A549 (cell line): ENCODE data around the gene CRYBA1. TPM values are rescaled to one million over a fixed set of nuclear protein-coding genes. Genes with fewer than 3 reads are reported as not detected.
A peak's percentile ranks its signal among the peaks of the same experiment; 100 is the strongest.

Experiments
- ATAC-seq, 2 experiments: fragments of 200-7000 bp in 1 of 2; fragments of >200 bp in 1 of 2; cut with Nextera tagmentation in 1 of 2; cut with Tn5 transposase in 1 of 2; 3 replicates each; pipeline versions ENCODE4 v1.8.0 to v1.9.1; 2018 to 2020; ENCODE audit warnings: mild to moderate bottlenecking in 1 of 2, moderate library complexity in 1 of 2
- CTCF ChIA-PET: fragments of 300-600 bp; sonication (Branson Sonifier 250); formaldehyde crosslinking; extraction: SDS; loops from one replicate; lab custom pipeline; 2021; ENCODE audit warnings: antibody characterized with exemption, inconsistent platforms; lab: Yijun Ruan, JAX
- POLR2A ChIA-PET: fragments of 350-600 bp; formaldehyde crosslinking; extraction: SDS; loops from one replicate; lab custom pipeline; 2021; ENCODE audit warnings: antibody characterized with exemption, inconsistent platforms; lab: Yijun Ruan, JAX
- DNase-seq, 2 experiments: peaks; one replicate each; pipeline versions ENCODE4 v3.0.0 to v3.0.0-alpha.2; 2011 to 2016; ENCODE audit warnings: low read depth in 1 of 2, low spot score in 1 of 2
- FAIRE-seq: peaks from 2 replicates; lab custom pipeline; 2011; peaks lifted over from hg19 to GRCh38; lab: Jason Lieb, UNC
- H3K27ac ChIP-seq, 2 experiments: fragments of >200 bp; sonication (Bioruptor Twin); formaldehyde crosslinking; 3 replicates each; pipeline ENCODE4 v1.5.1; 2016 to 2017
- H3K4me1 ChIP-seq: fragments of >200 bp; sonication (Bioruptor Twin); formaldehyde crosslinking; 3 replicates; pipeline ENCODE4 v1.6.1; 2016
- H3K4me2 ChIP-seq: fragments of >200 bp; sonication (Bioruptor Twin); formaldehyde crosslinking; 3 replicates; pipeline ENCODE4 v1.6.1; 2016
- H3K4me3 ChIP-seq: fragments of >200 bp; sonication (Bioruptor Twin); formaldehyde crosslinking; 3 replicates; pipeline ENCODE4 v1.5.1; 2016
- H3K9me3 ChIP-seq: fragments of >200 bp; sonication (Bioruptor Twin); formaldehyde crosslinking; 3 replicates; pipeline ENCODE4 v1.6.1; 2016
- CBX2 ChIP-seq: fragments of 200-600 bp; sonication (generic); IDR thresholded peaks from 2 replicates; pipeline ENCODE4 v1.6.1; 2016; ENCODE audit warnings: low read depth, mild to moderate bottlenecking, borderline replicate concordance
- CEBPB ChIP-seq, 2 experiments: fragments of >200 bp in 1 of 2; sonication (Bioruptor Twin) in 1 of 2; formaldehyde crosslinking in 1 of 2; IDR thresholded peaks; 2 replicates each; pipeline ENCODE4 v1.6.1; 2012 to 2016
- CHD4 ChIP-seq: fragments of 200-600 bp; sonication (generic); IDR thresholded peaks from 2 replicates; pipeline ENCODE4 v1.6.1; 2016; ENCODE audit warnings: antibody characterized with exemption, mild to moderate bottlenecking, borderline replicate concordance
- EP300 ChIP-seq, 2 experiments: fragments of >200 bp; sonication (Bioruptor Twin); formaldehyde crosslinking; IDR thresholded peaks; 2 replicates in 1 of 2; 3 replicates in 1 of 2; pipeline ENCODE4 v1.6.1; 2016 to 2017
- FOSL2 ChIP-seq, 2 experiments: fragments of 450-650 bp in 1 of 2; fragments of >200 bp in 1 of 2; sonication (Bioruptor Twin) in 1 of 2; formaldehyde crosslinking; IDR thresholded peaks; 2 replicates each; pipeline versions ENCODE4 v1.5.0 to v1.6.1; 2016 to 2020; ENCODE audit warnings: mild to moderate bottlenecking in 1 of 2, moderate library complexity in 1 of 2
- GATA3 ChIP-seq: IDR thresholded peaks from 2 replicates; pipeline ENCODE4 v1.6.1; 2012; ENCODE audit warnings: borderline replicate concordance
- HEYL ChIP-seq: fragments of 250-450 bp; sonication (Bioruptor Pico); IDR thresholded peaks from 2 replicates; pipeline ENCODE4 v1.8.0; 2021; ENCODE audit warnings: mild to moderate bottlenecking, moderate library complexity
- HOXB5 ChIP-seq: fragments of 250-450 bp; sonication (Bioruptor Pico); IDR thresholded peaks from 2 replicates; pipeline ENCODE4 v1.5.0; 2020; ENCODE audit warnings: mild to moderate bottlenecking, moderate library complexity
- JUN ChIP-seq, 2 experiments: fragments of >200 bp; sonication (Bioruptor Twin); formaldehyde crosslinking; IDR thresholded peaks; 2 replicates in 1 of 2; 3 replicates in 1 of 2; pipeline ENCODE4 v1.6.1; 2016 to 2017
- JUNB ChIP-seq: fragments of >200 bp; sonication (Bioruptor Twin); formaldehyde crosslinking; IDR thresholded peaks from 2 replicates; pipeline ENCODE4 v1.6.1; 2016
- POLR2A ChIP-seq: IDR thresholded peaks from 2 replicates; pipeline ENCODE4 v1.6.1; 2012; ENCODE audit warnings: mild to moderate bottlenecking, low read length
- RAD21 ChIP-seq, 2 experiments: fragments of >200 bp in 1 of 2; sonication (Bioruptor Twin) in 1 of 2; formaldehyde crosslinking in 1 of 2; IDR thresholded peaks in 1 of 2; conservative IDR thresholded peaks in 1 of 2; 2 replicates in 1 of 2; 3 replicates in 1 of 2; pipeline ENCODE4 v1.6.1; 2012 to 2018; ENCODE audit warnings: inconsistent platforms in 1 of 2
- RARB ChIP-seq: fragments of 250-450 bp; sonication (Bioruptor Pico); IDR thresholded peaks from 2 replicates; pipeline ENCODE4 v1.8.0; 2021; ENCODE audit warnings: mild to moderate bottlenecking, moderate library complexity
- RFX5 ChIP-seq: fragments of 450-650 bp; IDR thresholded peaks from 2 replicates; pipeline ENCODE4 v1.7.1; 2014; ENCODE audit warnings: antibody characterized with exemption, mild to moderate bottlenecking, moderate library complexity
- RNF2 ChIP-seq: fragments of 200-600 bp; sonication (generic); IDR thresholded peaks from 2 replicates; pipeline ENCODE4 v1.6.1; 2016; ENCODE audit warnings: low read depth, mild to moderate bottlenecking, antibody characterized with exemption, moderate library complexity, borderline replicate concordance
- SMC3 ChIP-seq: fragments of >200 bp; sonication (Bioruptor Twin); formaldehyde crosslinking; IDR thresholded peaks from 3 replicates; pipeline ENCODE4 v1.6.1; 2018; ENCODE audit warnings: inconsistent platforms
- TFCP2L1 ChIP-seq: fragments of 250-450 bp; sonication (Bioruptor Pico); IDR thresholded peaks from 2 replicates; pipeline ENCODE4 v1.5.0; 2021; ENCODE audit warnings: mild to moderate bottlenecking
- WGBS: methylation state at CpG from one replicate; pipeline ENCODE4 v1.1.6; 2017; ENCODE audit errors: missing lambda C conversion rate; 5-methylcytosine and 5-hydroxymethylcytosine counted together
- polyA plus RNA-seq, 4 experiments: library from polyadenylated mRNA; depleted of rRNA in 3 of 4; stranded (reverse); fragments of >200 nt; fragmentation: RNase III in 1 of 4; extraction: RNeasy Plus Mini Kit Qiagen cat#74134 plus additional on column Dnase treatment in 1 of 4; gene quantifications; 2 replicates in 3 of 4; 3 replicates in 1 of 4; pipeline ENCODE4 v1.2.3, GENCODE V29; 2011 to 2017
- TF ChIP-seq, protein P1 (sequence below): fragments of 450-650 bp; IDR thresholded peaks from 2 replicates; pipeline ENCODE4 v1.6.1; 2014; ENCODE audit warnings: antibody characterized with exemption
- TF ChIP-seq, protein P2 (sequence below): IDR thresholded peaks from 2 replicates; pipeline ENCODE4 v1.6.1; 2012
- TF ChIP-seq, protein P3 (sequence below): fragments of >200 bp; sonication (Bioruptor Twin); formaldehyde crosslinking; IDR thresholded peaks from 2 replicates; pipeline ENCODE4 v1.6.1; 2016
- TF ChIP-seq, protein P4 (sequence below): IDR thresholded peaks from 2 replicates; pipeline ENCODE4 v1.6.1; 2012
- TF ChIP-seq, protein P5 (sequence below): fragments of >200 bp; sonication (Bioruptor Twin); formaldehyde crosslinking; IDR thresholded peaks from 3 replicates; pipeline ENCODE4 v1.6.1; 2016

Gene CRYBA1
- polyA plus RNA-seq, 2 of the 4 experiments (the other 2 are of a cell fraction): 0.10 to 0.12 TPM

DNA sequence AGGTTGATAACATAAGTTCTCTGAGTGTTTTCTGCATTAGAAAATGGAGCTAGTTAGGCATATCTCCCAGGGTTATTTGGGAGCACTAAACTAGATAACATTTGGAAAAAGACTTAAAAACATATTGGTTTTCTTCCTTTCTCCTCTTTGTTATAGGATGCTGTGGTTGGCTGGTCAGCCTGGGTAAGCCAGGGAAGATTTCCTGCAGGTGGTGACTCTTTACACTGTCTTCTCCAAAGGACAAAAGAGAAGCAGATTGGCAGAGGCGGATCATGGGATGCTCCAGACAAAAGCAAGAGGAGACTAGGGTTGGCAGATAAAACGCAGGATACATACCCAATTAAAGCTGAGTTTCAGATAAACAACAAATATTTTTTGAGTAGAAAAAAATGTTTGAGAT is 6.2 kb upstream of the CRYBA1 start:
- Histone ChIP-seq H3K4me3 (no peak overlapping the region), H3K4me2 (peak overlapping the region; percentile 74), H3K9me3 (no peaks in the 10 kb centered on the region), H3K4me1 (peaks cover 49% of the 10 kb centered on the region), H3K27ac (peak overlapping the region; percentile 93)
- peak in 1 of 2 experiments; percentile 34 for DNase-seq
- no peak for FAIRE-seq
- ChIA-PET POLR2A (interaction anchor here (0.8 to 2.1 kb wide), 13 partner anchors 8 to 289 kb away, joined by 3 to 17 read pairs (median 4); partner anchors contain the start of genes MYO18A, NUFIP2 and PHF12), CTCF (interaction anchor here (0.7 to 7.8 kb wide), 20 partner anchors 10 to 129 kb away, joined by 3 to 99 read pairs (median 6); partner anchors contain the start of gene MYO18A)
- WGBS: 37% methylated on average over 2 of the region's 2 CpGs
- TF ChIP-seq CHD4 (no peak), RARB (CRISPR knock-in tag) (no peak), RAD21 (conservative IDR thresholded peaks at IDR 0.05 in 1 of 2, IDR thresholded peaks at IDR 0.05 in 1 of 2) (no peak), RNF2 (no peak), RFX5 (peak; percentile 81; the same call in 1 of the 2 replicates)
- TF ChIP-seq, protein P1, sequence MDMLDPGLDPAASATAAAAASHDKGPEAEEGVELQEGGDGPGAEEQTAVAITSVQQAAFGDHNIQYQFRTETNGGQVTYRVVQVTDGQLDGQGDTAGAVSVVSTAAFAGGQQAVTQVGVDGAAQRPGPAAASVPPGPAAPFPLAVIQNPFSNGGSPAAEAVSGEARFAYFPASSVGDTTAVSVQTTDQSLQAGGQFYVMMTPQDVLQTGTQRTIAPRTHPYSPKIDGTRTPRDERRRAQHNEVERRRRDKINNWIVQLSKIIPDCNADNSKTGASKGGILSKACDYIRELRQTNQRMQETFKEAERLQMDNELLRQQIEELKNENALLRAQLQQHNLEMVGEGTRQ: peak; percentile 3; the same call in 1 of the 2 replicates
- peak; percentile 51 to 58; a peak in 5 of 6 replicates for ATAC-seq

DNA sequence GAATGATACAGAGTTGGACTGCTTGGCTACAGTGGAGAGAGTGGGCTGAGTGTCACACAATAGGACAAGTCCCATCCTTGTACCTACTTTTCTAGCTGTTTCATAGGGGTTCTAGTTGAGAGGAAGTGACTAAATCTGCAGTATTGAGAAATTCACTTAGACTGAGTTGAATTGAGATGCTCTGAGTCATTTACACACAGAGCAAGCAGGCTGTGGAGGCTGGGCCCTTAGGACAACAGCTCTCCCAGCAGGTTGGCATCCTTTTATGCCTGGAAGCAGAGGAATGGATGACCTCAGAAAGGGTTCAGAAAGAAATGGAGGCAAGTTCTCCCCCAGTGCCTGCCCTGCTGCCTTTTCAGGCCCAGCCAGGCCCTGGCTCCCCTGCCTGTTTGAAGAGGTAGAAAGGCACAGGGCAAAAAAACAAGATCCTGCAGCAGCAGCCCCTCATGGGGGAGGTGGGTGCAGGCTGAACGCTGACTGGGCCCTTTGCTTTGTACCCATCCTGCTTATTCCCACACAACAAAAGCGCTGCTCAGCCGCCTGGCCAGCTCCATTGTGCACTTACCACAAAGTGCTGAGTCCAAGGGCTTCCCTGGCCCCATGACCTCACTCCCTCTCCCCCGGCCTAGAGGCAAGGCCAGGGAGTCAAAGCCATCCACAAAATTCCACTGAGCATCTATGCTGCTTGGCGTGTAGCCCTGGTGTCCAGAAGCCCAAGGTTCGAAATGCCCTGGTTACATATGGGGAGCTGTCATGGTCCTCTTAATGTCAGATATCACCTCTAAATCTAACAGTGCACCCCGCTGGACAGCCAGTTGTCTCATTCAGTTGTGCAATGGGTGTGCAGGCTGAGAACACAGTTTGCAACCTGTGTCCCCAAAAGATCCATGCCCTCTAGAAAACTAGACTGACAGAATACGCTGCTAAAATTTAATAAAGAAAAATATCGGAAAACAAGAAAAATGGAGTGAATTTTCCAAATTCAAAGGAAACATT is 5.4 kb upstream of the CRYBA1 start:
- DNase-seq (peak; percentile 96 to 97), ATAC-seq (peak; percentile 95 to 98), FAIRE-seq (peak; percentile 99)
- Histone ChIP-seq H3K4me3 (no peak overlapping the region), H3K9me3 (no peaks in the 10 kb centered on the region), H3K27ac (peak overlapping the region; percentile 93), H3K4me2 (peak overlapping the region; percentile 74), H3K4me1 (peaks cover 49% of the 10 kb centered on the region)
- no peak for TF ChIP-seq HOXB5 (CRISPR knock-in tag)
- no peak for TF ChIP-seq CBX2
- no peak for TF ChIP-seq HEYL (CRISPR knock-in tag)
- TF ChIP-seq RNF2: no peak
- peak; percentile 89 to 90 for TF ChIP-seq JUN (IDR thresholded peaks at IDR 0.05)
- TF ChIP-seq, protein P2, sequence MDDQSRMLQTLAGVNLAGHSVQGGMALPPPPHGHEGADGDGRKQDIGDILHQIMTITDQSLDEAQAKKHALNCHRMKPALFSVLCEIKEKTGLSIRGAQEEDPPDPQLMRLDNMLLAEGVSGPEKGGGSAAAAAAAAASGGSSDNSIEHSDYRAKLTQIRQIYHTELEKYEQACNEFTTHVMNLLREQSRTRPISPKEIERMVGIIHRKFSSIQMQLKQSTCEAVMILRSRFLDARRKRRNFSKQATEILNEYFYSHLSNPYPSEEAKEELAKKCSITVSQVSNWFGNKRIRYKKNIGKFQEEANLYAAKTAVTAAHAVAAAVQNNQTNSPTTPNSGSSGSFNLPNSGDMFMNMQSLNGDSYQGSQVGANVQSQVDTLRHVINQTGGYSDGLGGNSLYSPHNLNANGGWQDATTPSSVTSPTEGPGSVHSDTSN: no peak
- TF ChIP-seq, protein P3, sequence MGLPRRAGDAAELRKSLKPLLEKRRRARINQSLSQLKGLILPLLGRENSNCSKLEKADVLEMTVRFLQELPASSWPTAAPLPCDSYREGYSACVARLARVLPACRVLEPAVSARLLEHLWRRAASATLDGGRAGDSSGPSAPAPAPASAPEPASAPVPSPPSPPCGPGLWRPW: peak; percentile 75; the same call in 1 of the 2 replicates
- TF ChIP-seq POLR2A: no peak
- peak; percentile 92 to 99 for TF ChIP-seq CEBPB (IDR thresholded peaks at IDR 0.05)
- TF ChIP-seq RAD21 (conservative IDR thresholded peaks at IDR 0.05 in 1 of 2, IDR thresholded peaks at IDR 0.05 in 1 of 2): peak; percentile 27 to 45; a peak in 2 of 5 replicates
- TF ChIP-seq FOSL2 (IDR thresholded peaks at IDR 0.05): peak; percentile 95
- peak; percentile 97 for TF ChIP-seq FOSL2 (CRISPR knock-in tag; IDR thresholded peaks at IDR 0.05)
- TF ChIP-seq SMC3: no peak; the same call in 2 of the 3 replicates
- peak in 1 of 2 experiments; percentile 71; a peak in 1 of 5 replicates for TF ChIP-seq EP300 (IDR thresholded peaks at IDR 0.05)
- TF ChIP-seq, protein P4, sequence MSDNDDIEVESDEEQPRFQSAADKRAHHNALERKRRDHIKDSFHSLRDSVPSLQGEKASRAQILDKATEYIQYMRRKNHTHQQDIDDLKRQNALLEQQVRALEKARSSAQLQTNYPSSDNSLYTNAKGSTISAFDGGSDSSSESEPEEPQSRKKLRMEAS: peak; percentile 64
- peak; percentile 84 for TF ChIP-seq JUNB
- no peak for TF ChIP-seq TFCP2L1 (CRISPR knock-in tag)
- TF ChIP-seq GATA3: peak; percentile 58; the same call in 1 of the 2 replicates
- TF ChIP-seq, protein P5, sequence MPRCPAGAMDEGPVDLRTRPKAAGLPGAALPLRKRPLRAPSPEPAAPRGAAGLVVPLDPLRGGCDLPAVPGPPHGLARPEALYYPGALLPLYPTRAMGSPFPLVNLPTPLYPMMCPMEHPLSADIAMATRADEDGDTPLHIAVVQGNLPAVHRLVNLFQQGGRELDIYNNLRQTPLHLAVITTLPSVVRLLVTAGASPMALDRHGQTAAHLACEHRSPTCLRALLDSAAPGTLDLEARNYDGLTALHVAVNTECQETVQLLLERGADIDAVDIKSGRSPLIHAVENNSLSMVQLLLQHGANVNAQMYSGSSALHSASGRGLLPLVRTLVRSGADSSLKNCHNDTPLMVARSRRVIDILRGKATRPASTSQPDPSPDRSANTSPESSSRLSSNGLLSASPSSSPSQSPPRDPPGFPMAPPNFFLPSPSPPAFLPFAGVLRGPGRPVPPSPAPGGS: peak; percentile 73; the same call in 1 of the 3 replicates
- ChIA-PET CTCF (interaction anchor here (0.7 to 7.8 kb wide), 26 partner anchors 8 to 130 kb away, joined by 3 to 99 read pairs (median 6); partner anchors contain the start of genes MYO18A and NUFIP2), POLR2A (interaction anchor here (0.8 to 2.1 kb wide), 13 partner anchors 9 to 289 kb away, joined by 3 to 17 read pairs (median 4); partner anchors contain the start of genes MYO18A, NUFIP2 and PHF12)
- WGBS: 40% methylated on average over 9 of the region's 9 CpGs
